Measurements from ENCODE around the gene STPG2. TPM values are rescaled to one million over a fixed set of nuclear protein-coding genes. Genes with fewer than 3 reads are reported as not detected.
"Not testable (repeated sequence)": the region's sequence is repeated elsewhere in the genome, so short reads cannot be mapped to it uniquely, and the experiment has no call there.

The STPG2 gene
- total and polyA plus RNA-seq, 10 of the 15 experiments (the other 5 are each of a cell fraction or from before 2014, with no cell fraction given) = 0.13 to 0.24 TPM; not detected in 8

GRCh38 chr4:97911236-97911906, 231.9 kb downstream of the STPG2 start (continued):
- TF ChIP-seq E2F8 (IDR thresholded peaks at IDR 0.05; ENCODE audit: low read depth, partially characterized antibody) (no peak), SRF (IDR thresholded peaks at IDR 0.05; ENCODE audit: low read depth in 2 of 2, low read length in 2 of 2) (no peak)

GRCh38 chr4:97910005-97910404, 233.3 kb downstream of the STPG2 start:
- no peak overlapping the region for H3K4me3 ChIP-seq
- no peak overlapping the region for H3K9ac ChIP-seq (ENCODE audit: control insufficient read depth, insufficient read depth, low read length)
- H3K4me1 ChIP-seq (ENCODE audit: control insufficient read depth, insufficient read depth, low read length) = no peaks in the 10 kb centered on the region
- no TSS peak for BruUV-seq (replicated peaks)
- RAD21 ChIA-PET (ENCODE audit: unreplicated experiment) = no interaction called here
- SMC1A ChIA-PET (ENCODE audit: uncharacterized antibody, unreplicated experiment) = no interaction called here
- no peaks in the 10 kb centered on the region for H3K79me2 ChIP-seq (ENCODE audit: control insufficient read depth, insufficient read depth, low read length)
- no peak for FAIRE-seq
- in situ Hi-C loops (cut with MboI) (no loop called here), intact Hi-C loops (cut with micrococcal nuclease; ENCODE audit: unreplicated experiment) (no loop called here)
- POLR2A ChIA-PET = no interaction called here
- H3K36me3 ChIP-seq (ENCODE audit: control insufficient read depth in 2 of 2, insufficient read depth in 2 of 2, low read length in 1 of 2) = no peaks in the 10 kb centered on the region
- no peaks in the 10 kb centered on the region for H3K27me3 ChIP-seq (replicated peaks in 1 of 2; ENCODE audit: control insufficient read depth in 2 of 2, insufficient read depth in 2 of 2, low read length in 1 of 2)
- H3K4me2 ChIP-seq (ENCODE audit: control insufficient read depth, insufficient read depth) = no peak overlapping the region
- no peak overlapping the region for H3K27ac ChIP-seq (ENCODE audit: control insufficient read depth, insufficient read depth)
- H2AFZ ChIP-seq (ENCODE audit: control insufficient read depth, low read depth, low read length) = no peak overlapping the region
- TF ChIP-seq, protein P1, sequence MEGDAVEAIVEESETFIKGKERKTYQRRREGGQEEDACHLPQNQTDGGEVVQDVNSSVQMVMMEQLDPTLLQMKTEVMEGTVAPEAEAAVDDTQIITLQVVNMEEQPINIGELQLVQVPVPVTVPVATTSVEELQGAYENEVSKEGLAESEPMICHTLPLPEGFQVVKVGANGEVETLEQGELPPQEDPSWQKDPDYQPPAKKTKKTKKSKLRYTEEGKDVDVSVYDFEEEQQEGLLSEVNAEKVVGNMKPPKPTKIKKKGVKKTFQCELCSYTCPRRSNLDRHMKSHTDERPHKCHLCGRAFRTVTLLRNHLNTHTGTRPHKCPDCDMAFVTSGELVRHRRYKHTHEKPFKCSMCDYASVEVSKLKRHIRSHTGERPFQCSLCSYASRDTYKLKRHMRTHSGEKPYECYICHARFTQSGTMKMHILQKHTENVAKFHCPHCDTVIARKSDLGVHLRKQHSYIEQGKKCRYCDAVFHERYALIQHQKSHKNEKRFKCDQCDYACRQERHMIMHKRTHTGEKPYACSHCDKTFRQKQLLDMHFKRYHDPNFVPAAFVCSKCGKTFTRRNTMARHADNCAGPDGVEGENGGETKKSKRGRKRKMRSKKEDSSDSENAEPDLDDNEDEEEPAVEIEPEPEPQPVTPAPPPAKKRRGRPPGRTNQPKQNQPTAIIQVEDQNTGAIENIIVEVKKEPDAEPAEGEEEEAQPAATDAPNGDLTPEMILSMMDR (IDR thresholded peaks at IDR 0.05 in 2 of 3, conservative IDR thresholded peaks at IDR 0.05 in 1 of 3; ENCODE audit: control insufficient read depth in 2 of 3, extremely low read depth in 1 of 3, insufficient read depth in 1 of 3, low read depth in 3 of 3, low read length in 3 of 3) = peak in 1 of 3 experiments; percentile 3; a peak in 1 of 6 replicates
- no peak for TF ChIP-seq NFXL1 (IDR thresholded peaks at IDR 0.05; ENCODE audit: borderline replicate concordance)
- H4K20me1 ChIP-seq (ENCODE audit: control insufficient read depth, insufficient read depth) = no peaks in the 10 kb centered on the region
- no peaks in the 10 kb centered on the region for H3K9me3 ChIP-seq (replicated peaks; ENCODE audit: control insufficient read depth, insufficient read depth, low read length)
- no peak for DNase-seq (ENCODE audit: low read depth, low spot score)
- CTCF ChIA-PET = no interaction called here
- WGBS (ENCODE audit: insufficient coverage, insufficient replicate concordance, low lambda C conversion rate, missing lambda C conversion rate) = 0% methylated on average over 3 of the region's 3 CpGs
- ATAC-seq = peak; percentile 74

DNA sequence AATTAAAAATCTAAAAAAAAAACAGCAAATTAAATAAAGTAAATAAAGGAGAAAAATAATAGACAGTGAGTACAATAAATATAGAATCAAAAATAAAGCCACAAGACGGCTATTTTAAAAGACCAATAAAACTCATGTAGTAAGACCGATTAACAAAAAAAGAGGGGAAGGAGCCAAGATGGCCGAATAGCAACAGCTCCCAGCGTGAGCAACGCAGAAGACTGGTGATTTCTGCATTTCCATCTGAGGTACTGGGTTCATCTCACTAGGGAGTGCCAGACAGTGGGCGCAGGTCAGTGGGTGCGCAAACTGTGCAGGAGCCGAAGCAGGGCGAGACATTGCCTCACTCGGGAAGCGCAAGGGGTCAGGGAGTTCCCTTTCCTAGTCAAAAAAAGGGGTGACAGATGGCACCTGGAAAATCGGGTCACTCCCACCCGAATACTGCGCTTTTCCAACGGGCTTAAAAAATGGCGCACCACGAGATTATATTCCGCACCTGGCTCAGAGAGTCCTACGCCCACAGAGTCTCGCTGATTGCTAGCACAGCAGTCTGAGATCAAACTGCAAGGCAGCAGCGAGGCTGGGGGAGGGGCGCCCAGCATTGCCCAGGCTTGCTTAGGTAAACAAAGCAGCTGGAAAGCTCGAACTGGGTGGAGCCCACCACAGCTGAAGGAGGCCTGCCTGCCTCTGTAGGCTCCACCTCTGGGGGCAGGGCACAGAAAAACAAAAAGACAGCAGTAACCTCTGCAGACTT, 239.7 kb downstream of the STPG2 start:
- H3K27me3 ChIP-seq (replicated peaks in 1 of 2; ENCODE audit: control insufficient read depth in 2 of 2, insufficient read depth in 2 of 2, low read length in 1 of 2); intact Hi-C loops (cut with micrococcal nuclease; ENCODE audit: unreplicated experiment); SMC1A ChIA-PET (ENCODE audit: uncharacterized antibody, unreplicated experiment); RAD21 ChIA-PET (ENCODE audit: unreplicated experiment); H3K4me2 ChIP-seq (ENCODE audit: control insufficient read depth, insufficient read depth); H3K4me1 ChIP-seq (ENCODE audit: control insufficient read depth, insufficient read depth, low read length); H3K9me3 ChIP-seq (replicated peaks; ENCODE audit: control insufficient read depth, insufficient read depth, low read length); H3K9ac ChIP-seq (ENCODE audit: control insufficient read depth, insufficient read depth, low read length); H3K36me3 ChIP-seq (ENCODE audit: control insufficient read depth in 2 of 2, insufficient read depth in 2 of 2, low read length in 1 of 2); H4K20me1 ChIP-seq (ENCODE audit: control insufficient read depth, insufficient read depth); in situ Hi-C loops (cut with MboI); H2AFZ ChIP-seq (ENCODE audit: control insufficient read depth, low read depth, low read length); H3K27ac ChIP-seq (ENCODE audit: control insufficient read depth, insufficient read depth); CTCF ChIA-PET; FAIRE-seq; H3K79me2 ChIP-seq (ENCODE audit: control insufficient read depth, insufficient read depth, low read length); DNase-seq (ENCODE audit: low read depth, low spot score); H3K4me3 ChIP-seq; ATAC-seq; BruUV-seq (replicated peaks): not testable (repeated sequence)
- WGBS (ENCODE audit: insufficient coverage, insufficient replicate concordance, low lambda C conversion rate, missing lambda C conversion rate) = 43% methylated on average over 23 of the region's 23 CpGs
- POLR2A ChIA-PET = interaction anchor here (0.6 kb wide), 1 partner anchor 1124 kb away, joined by 3 read pairs; no protein-coding TSS in a partner anchor
